ENCODE results near the gene AHRR. TPM values are rescaled to one million over a fixed set of nuclear protein-coding genes. Genes with fewer than 3 reads are reported as not detected.

AHRR gene
- total and polyA plus RNA-seq, 9 of the 15 experiments (the other 6 are each of a cell fraction or from before 2014, with no cell fraction given): 0.06 to 1.6 (median 0.75) TPM; not detected in 1

DNA sequence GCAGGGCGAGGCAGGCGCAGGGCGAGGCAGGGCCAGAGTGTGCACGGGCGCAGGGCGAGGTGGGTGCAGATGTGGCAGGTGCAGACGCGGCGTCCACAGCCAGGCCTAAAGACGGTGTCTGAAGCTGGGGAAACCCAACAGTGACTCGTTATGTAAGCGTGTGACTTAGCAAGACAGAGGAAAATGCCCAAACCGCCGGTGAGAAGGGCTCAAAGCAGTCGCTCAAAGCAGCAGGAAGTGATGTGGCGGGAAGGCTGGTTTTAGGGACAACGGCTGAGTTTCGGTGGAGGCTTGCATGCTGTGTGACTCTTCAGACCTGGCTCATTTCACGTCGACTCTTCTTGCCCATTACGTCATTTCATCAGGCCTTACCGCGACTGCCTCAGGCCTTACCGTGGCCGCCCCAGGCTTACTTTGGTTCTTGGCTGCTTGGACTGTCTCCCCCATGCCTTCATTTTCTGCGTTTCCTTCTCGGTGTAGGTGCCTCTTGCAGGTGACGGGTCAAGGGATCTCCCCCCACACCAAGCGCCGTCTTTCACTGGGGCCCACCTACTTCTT is 71.0 kb downstream of the AHRR start (continued):
- TF ChIP-seq, protein P1, sequence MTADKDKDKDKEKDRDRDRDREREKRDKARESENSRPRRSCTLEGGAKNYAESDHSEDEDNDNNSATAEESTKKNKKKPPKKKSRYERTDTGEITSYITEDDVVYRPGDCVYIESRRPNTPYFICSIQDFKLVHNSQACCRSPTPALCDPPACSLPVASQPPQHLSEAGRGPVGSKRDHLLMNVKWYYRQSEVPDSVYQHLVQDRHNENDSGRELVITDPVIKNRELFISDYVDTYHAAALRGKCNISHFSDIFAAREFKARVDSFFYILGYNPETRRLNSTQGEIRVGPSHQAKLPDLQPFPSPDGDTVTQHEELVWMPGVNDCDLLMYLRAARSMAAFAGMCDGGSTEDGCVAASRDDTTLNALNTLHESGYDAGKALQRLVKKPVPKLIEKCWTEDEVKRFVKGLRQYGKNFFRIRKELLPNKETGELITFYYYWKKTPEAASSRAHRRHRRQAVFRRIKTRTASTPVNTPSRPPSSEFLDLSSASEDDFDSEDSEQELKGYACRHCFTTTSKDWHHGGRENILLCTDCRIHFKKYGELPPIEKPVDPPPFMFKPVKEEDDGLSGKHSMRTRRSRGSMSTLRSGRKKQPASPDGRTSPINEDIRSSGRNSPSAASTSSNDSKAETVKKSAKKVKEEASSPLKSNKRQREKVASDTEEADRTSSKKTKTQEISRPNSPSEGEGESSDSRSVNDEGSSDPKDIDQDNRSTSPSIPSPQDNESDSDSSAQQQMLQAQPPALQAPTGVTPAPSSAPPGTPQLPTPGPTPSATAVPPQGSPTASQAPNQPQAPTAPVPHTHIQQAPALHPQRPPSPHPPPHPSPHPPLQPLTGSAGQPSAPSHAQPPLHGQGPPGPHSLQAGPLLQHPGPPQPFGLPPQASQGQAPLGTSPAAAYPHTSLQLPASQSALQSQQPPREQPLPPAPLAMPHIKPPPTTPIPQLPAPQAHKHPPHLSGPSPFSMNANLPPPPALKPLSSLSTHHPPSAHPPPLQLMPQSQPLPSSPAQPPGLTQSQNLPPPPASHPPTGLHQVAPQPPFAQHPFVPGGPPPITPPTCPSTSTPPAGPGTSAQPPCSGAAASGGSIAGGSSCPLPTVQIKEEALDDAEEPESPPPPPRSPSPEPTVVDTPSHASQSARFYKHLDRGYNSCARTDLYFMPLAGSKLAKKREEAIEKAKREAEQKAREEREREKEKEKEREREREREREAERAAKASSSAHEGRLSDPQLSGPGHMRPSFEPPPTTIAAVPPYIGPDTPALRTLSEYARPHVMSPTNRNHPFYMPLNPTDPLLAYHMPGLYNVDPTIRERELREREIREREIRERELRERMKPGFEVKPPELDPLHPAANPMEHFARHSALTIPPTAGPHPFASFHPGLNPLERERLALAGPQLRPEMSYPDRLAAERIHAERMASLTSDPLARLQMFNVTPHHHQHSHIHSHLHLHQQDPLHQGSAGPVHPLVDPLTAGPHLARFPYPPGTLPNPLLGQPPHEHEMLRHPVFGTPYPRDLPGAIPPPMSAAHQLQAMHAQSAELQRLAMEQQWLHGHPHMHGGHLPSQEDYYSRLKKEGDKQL (CRISPR knock-in tag; IDR thresholded peaks at IDR 0.05; ENCODE audit: borderline replicate concordance): no peak
- TF ChIP-seq STAG1 (CRISPR knock-in tag; IDR thresholded peaks at IDR 0.05; ENCODE audit: borderline replicate concordance) (no peak), CREM (IDR thresholded peaks at IDR 0.05; ENCODE audit: low read depth) (peak; percentile 54), ARNT (IDR thresholded peaks at IDR 0.05) (no peak), NCOA2 (IDR thresholded peaks at IDR 0.05; ENCODE audit: partially characterized antibody in 2 of 2) (no peak), TEAD4 (IDR thresholded peaks at IDR 0.05; ENCODE audit: low read length) (no peak), TEAD4 (CRISPR knock-in tag; IDR thresholded peaks at IDR 0.05; ENCODE audit: borderline replicate concordance) (no peak)
- TF ChIP-seq, protein P2, sequence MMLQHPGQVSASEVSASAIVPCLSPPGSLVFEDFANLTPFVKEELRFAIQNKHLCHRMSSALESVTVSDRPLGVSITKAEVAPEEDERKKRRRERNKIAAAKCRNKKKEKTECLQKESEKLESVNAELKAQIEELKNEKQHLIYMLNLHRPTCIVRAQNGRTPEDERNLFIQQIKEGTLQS (IDR thresholded peaks at IDR 0.05): peak; percentile 63
- TF ChIP-seq, protein P2 (CRISPR knock-in tag; conservative IDR thresholded peaks at IDR 0.05): no peak
- TF ChIP-seq, protein P3, sequence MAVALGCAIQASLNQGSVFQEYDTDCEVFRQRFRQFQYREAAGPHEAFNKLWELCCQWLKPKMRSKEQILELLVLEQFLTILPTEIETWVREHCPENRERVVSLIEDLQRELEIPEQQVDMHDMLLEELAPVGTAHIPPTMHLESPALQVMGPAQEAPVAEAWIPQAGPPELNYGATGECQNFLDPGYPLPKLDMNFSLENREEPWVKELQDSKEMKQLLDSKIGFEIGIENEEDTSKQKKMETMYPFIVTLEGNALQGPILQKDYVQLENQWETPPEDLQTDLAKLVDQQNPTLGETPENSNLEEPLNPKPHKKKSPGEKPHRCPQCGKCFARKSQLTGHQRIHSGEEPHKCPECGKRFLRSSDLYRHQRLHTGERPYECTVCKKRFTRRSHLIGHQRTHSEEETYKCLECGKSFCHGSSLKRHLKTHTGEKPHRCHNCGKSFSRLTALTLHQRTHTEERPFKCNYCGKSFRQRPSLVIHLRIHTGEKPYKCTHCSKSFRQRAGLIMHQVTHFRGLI (CRISPR knock-in tag; IDR thresholded peaks at IDR 0.05): no peak
